Left cardiac atrium (tissue), 4 donors: ENCODE data around the gene SPAG5. TPM values are rescaled to one million over a fixed set of nuclear protein-coding genes. Genes with fewer than 3 reads are reported as not detected.

Experiments
- ATAC-seq, 2 donors: fragments of 200-7000 bp; cut with Tn5 transposase; one replicate each; pipeline ENCODE4 v1.9.1; 2020; ENCODE audit warnings: mild to moderate bottlenecking in 2 of 2, moderate library complexity in 2 of 2
- DNase-seq: peaks from one replicate; pipeline ENCODE4 v3.0.0-alpha.2; 2020
- intact Hi-C, 2 donors: fragments of 100-400 bp; cut with DNase I; formaldehyde crosslinking; loops; one replicate each; pipeline versions ENCODE4 v1.14.1 to v1.15.1; 2022 to 2023
- total RNA-seq, 2 donors: library from RNA; stranded (reverse); fragmentation: NEBNext Ultra II Directional; extraction: Animal tissue kit (Norgen Biotek cat#: 25700); gene quantifications; one replicate each; pipeline ENCODE4 v1.2.1, GENCODE V29; 2021
- donor health status: DM: no; HTN: yes; CAD: no.
- donor health status: DM: no; HTN: yes; CAD: no; lungs with severe emphysema.
- donor health status: DM: yes; HTN: yes; CAD: no.
- donor health status: Dilated cardiomyopathy.

The SPAG5 gene
- total RNA-seq, 2 donors from 2014 or later: 0.97 to 2.7 TPM

- ATAC-seq: no peak
- intact Hi-C loops: no loop called here
- DNase-seq: no peak
Observed at GRCh38 chr17:28530926-28531325, 67.9 kb downstream of the SPAG5 start.

DNA sequence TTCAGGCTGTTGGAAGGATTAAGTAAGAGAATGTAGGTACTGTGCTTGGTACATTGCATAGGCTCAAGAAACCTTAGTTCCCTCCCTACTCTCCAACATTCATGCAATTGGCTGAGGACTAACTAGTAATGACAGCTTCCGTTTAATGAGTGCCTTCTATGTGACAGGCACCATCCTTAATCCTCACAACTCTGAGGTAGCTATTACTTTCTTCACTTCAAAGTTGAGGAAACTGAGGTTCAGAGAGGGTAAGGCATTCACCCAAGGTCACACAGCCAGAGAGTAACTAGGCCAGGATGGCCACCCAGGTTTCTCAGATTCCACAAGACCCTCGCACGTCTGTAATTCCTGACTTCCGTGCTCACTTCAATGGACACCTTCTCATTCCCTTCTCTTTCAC is 68.6 kb downstream of the SPAG5 start:
- DNase-seq: no peak
- intact Hi-C loops: no loop called here
- ATAC-seq: no peak

DNA sequence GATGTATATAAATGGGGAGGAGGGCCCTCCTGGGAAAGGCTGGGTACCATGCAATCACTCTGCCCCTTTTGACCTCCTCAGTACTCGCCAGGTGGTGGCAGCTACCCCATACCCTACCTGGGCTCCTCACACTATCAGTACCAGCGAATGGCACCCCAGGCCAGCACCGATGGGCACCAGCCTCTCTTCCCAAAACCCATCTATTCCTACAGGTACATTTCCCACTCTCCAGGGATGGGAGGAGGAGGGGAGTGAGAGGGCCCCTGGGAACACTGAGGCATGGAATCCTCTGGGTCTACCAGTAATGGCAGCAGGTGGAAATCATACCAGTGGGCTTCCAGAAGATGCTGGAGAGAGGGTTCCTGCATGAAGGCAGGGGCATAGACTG is 69.8 kb downstream of the SPAG5 start:
- no peak for ATAC-seq

DNA sequence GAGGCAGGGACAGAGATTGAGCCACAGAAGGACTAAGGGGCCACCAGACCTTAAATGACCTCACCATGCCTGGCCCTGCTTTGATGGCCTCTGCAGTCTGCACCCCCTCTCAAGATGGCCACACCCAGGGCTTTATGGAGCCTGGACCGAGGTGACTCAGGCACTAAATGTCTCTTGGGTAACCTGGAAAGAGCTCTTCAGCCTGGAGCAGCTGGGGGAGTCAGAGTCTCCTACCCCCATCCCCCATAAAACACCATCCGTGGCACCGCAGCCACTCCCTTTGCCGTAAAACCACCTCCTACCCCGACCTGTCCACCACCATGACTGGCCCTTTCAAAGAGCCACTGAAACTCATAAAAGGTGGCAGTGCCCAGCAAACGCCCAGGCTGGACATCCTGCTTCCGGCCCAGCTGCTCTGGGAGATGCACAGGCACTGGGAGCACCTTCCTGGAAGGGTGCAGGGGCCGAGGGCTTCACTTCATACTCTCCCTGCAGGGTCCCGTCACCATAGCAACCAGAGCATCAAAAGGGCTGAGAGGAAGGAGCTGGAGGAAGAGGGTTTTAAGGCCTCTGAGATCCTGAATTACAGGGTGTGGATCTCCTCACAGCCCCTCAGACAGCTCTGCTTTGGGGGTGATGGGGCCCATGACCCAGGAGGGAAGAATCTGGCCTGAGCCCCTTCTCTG is 70.4 kb downstream of the SPAG5 start:
- intact Hi-C loops: no loop called here
- DNase-seq (no peak), ATAC-seq (no peak)

More for the DNA sequence above, 69.8 kb downstream of the SPAG5 start:
- no peak for DNase-seq
- intact Hi-C loops: no loop called here

GRCh38 chr17:28527859-28528258 is 71.0 kb downstream of the SPAG5 start:
- DNase-seq (no peak), ATAC-seq (no peak)
- intact Hi-C loops: no loop called here

Other genes with a start within 250 kb of the SPAG5 start
- 100 to 1,000 TPM in 1 of 2 donors, 10 to 100 TPM in 1; 96.3 to 107 TPM for gene POLDIP2, start 241.5 kb downstream of the SPAG5 start, total RNA-seq
- gene SEBOX, start 233.8 kb downstream of the SPAG5 start, total RNA-seq: not detected
- 10 to 100 TPM; 14.3 to 24.3 TPM for gene VTN, start 228.7 kb downstream of the SPAG5 start, total RNA-seq
- 10 to 100 TPM in 1 of 2 donors, 1 to 10 TPM in 1; 6.1 to 10.3 TPM for gene SARM1, start 227.3 kb downstream of the SPAG5 start, total RNA-seq
- gene SLC46A1, start 192.8 kb downstream of the SPAG5 start, total RNA-seq: 1 to 10 TPM; 7.0 to 9.9 TPM
- gene SLC13A2, start 125.4 kb downstream of the SPAG5 start, total RNA-seq: not detected
- gene FOXN1, start 92.7 kb downstream of the SPAG5 start, total RNA-seq: not detected
- 10 to 100 TPM; 13.6 to 23.6 TPM for gene UNC119, start 46.4 kb downstream of the SPAG5 start, total RNA-seq
- 10 to 100 TPM; 39.9 to 41.4 TPM for gene PIGS, start 27.5 kb downstream of the SPAG5 start, total RNA-seq
- gene ALDOC, start 22.1 kb downstream of the SPAG5 start, total RNA-seq: 100 to 1,000 TPM; 138 to 164 TPM
- 1 to 10 TPM; 4.4 to 5.8 TPM for gene RSKR, start 15.2 kb upstream of the SPAG5 start, total RNA-seq
- gene BLTP2, start 46.1 kb upstream of the SPAG5 start, total RNA-seq: 10 to 100 TPM; 83.6 to 93.3 TPM
- gene SDF2, start 62.9 kb upstream of the SPAG5 start, total RNA-seq: 10 to 100 TPM; 32.9 to 33.7 TPM
- 10 to 100 TPM; 35.6 to 47.2 TPM for gene SUPT6H, start 63.2 kb upstream of the SPAG5 start, total RNA-seq
- 1 to 10 TPM in 1 of 2 donors, under 1 TPM in 1; 0.97 to 1.6 TPM for gene PROCA1, start 112.9 kb upstream of the SPAG5 start, total RNA-seq
- 10 to 100 TPM; 37.2 to 53.8 TPM for gene RAB34, start 118.8 kb upstream of the SPAG5 start, total RNA-seq
- 100 to 1,000 TPM; 894 to 914 TPM for gene RPL23A, start 121.0 kb upstream of the SPAG5 start, total RNA-seq
- gene TLCD1, start 127.2 kb upstream of the SPAG5 start, total RNA-seq: 1 to 10 TPM; 3.5 to 3.7 TPM
- gene NEK8, start 129.8 kb upstream of the SPAG5 start, total RNA-seq: 1 to 10 TPM in 1 of 2 donors, under 1 TPM in 1; 0.85 to 1.3 TPM
- 1 to 10 TPM; 6.6 to 9.8 TPM for gene TRAF4, start 145.0 kb upstream of the SPAG5 start, total RNA-seq
- gene FAM222B, start 243.8 kb upstream of the SPAG5 start, total RNA-seq: 10 to 100 TPM; 15.7 to 18.8 TPM